Stimulated activated CD4-positive, alpha-beta T cell treated with anti-CD3 and anti-CD28 coated beads, Interleukin-4, amount 100 ng/mL, for 48 hours (primary cell): ENCODE results near the gene CLIP2.
"Not testable (repeated sequence)": the region's sequence is repeated elsewhere in the genome, so short reads cannot be mapped to it uniquely, and the experiment has no call there.

ENCODE experiments used
- DNase-seq, 2 donors: peaks; one replicate each; pipeline ENCODE4 v3.0.0-alpha.2; 2020; ENCODE audit warnings: low read depth in 2 of 2

Gene CLIP2

DNA sequence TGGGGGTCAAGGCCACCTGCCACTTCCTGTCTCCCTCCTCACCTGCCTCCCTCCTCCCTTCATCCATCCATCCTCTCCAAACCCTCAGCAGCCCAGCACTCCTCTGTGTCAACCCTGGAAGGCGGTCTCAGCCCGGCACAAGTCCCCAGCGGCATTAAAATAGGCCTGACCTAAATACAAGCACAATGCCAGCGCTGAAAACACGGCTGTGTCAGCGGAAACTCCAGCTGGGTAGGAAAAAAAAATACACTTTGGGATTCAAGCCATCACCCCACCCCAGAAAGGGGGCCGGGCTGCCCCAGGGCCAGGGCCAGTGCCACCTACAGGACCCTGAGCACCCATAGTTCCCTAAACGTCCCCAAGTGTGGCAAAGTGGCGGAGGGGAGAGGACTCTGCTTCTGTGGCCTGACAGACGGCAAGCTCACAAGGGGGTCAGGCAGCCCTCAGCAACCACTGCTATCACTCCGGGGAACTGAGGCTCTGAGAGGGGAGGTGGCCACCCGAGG lies 141.8 kb downstream of the CLIP2 start:
- no peak for DNase-seq

DNA sequence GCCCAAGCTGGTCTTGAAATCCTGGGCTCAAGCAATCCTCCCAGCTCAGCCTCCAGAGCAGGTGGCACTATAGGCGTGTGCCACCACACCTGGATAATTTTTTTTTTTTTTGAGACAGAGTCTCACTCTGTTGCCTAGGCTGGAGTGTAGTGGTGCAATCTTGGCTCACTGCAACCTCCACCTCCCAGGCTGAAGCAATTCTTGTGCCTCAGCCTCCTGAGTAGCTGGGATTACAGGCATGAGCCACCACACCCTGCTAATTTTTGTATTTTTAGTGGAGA lies 148.0 kb downstream of the CLIP2 start:
- not testable (repeated sequence) for DNase-seq

DNA sequence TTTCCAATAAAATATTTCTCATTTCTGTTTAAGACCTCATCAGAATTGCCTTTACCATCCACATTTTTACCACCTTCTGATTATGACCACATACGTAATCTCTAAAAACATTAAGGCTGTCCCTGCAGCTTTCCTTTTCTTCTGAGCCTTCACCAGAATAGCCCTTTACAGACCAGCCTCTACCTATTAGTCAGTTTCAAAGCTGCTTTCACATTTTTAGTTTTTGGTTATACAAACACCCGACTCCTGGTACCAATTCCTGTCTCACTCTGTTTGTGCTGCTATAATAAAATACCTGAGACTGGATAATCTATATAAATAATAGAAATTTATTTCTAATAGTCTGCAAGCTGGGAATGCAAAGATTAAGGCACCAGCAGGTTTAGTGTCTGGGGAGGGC lies 149.1 kb downstream of the CLIP2 start:
- no peak for DNase-seq

DNA sequence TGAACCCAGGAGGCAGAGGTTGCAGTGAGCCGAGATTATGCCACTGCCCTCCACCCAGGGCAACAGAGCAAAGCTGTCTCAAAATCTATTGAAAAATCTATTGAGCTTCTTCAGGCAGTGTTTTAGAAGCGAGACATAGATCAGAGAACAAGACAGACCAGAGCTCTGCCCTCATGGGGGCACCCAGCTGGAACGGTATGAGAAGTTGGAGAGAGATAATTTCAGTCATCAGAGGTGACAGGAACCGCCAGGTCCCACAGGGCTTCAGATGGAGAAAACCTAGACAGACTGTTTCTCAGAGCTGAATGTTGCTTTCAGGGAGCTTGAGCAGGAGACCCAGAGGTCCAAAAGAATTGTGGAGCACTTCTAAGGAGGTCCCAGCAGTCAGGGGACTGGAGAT lies 150.3 kb downstream of the CLIP2 start:
- no peak for DNase-seq

DNA sequence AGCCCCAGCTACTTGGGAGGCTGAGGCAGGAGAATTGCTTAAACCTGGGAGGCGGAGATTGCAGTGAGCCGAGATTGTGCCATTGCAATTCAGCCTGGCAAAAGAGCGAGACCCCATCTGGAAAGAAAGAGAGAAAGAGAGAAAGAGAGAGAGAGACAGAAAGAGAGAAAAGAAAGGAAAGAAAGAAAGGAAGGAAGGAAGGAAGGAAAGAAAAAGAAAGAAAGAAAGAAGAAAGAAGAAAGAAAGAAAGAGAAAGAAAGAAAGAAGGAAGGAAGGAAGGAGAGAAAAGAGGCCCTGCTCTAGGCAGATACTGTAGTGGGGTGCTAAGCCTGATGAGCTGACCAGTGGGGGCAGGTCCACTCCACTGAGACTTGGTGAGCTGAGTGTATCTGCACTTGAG lies 150.9 kb downstream of the CLIP2 start:
- DNase-seq: not testable (repeated sequence)

DNA sequence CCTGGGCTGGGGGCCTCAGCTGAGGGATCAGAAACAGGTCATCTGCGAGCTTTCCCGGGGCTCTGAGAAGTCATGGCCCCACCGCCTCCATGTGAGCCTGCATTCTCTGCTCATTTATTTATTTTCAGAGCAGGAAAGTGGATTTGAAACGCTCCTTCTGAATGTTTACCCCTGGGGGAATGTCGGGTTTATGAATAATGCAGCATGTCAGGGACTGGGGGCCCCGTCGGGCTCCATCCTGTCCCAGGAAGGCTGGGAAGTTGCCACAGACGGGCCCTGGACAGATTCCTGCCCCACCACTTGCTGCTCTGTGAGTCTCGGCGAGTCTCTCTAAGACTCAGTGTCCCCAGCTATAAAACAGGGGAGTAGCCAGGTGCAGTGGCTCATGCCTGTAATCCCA lies 152.6 kb downstream of the CLIP2 start:
- DNase-seq: no peak

DNA sequence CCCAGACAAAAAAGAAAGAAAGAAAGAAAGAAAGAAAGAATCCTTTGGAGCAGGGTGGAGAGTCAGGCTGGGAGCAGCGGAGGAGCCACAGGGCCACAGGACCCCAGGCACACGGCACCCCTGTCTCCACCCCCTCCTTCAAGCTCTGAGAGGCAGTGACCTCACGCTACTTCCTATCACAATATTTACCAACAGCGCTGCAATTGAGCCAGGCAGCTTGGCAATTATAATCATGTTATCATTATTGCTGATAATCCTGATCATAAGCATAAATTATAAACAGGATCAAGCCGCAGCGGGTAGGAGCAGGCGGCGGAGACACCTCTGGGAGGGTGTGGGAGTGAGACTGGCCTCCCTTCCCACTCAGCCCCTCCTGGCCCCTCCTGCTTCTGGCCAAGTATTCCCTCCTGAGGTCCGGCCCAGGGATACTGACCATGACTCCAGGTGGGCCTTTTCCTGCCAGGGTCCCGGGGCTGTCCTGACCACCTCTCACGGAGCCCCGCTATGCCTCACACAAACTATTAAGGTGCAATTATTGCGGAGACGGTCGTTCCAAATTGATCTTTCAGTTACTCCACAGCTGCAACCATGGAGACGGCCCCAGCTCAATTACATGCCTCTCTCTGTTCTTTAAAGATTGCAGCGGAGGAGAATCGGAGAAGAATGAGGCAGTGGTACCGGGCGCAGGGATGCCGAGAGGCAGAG lies 154.5 kb downstream of the CLIP2 start:
- no peak for DNase-seq

DNA sequence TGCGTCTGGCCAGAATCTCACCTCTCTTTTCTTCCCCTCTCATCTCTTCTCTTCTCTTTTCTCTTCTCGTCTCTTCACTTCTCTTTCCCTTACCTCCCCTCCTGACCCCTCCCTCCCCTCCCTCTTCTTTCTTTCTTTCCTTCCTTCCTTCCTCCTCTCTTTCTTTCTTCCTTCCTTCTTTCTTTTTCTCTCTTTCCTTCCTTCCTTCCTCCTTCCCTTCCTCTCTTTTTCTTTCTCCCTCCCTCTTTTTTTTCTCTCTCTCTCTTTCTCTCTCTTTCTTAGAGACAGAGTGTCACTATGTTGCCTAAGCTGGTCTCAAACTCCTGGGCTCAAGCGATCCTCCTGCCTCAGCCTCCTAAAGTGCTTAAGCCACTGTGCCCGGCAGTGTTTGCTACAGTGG lies 159.9 kb downstream of the CLIP2 start:
- DNase-seq: no peak

DNA sequence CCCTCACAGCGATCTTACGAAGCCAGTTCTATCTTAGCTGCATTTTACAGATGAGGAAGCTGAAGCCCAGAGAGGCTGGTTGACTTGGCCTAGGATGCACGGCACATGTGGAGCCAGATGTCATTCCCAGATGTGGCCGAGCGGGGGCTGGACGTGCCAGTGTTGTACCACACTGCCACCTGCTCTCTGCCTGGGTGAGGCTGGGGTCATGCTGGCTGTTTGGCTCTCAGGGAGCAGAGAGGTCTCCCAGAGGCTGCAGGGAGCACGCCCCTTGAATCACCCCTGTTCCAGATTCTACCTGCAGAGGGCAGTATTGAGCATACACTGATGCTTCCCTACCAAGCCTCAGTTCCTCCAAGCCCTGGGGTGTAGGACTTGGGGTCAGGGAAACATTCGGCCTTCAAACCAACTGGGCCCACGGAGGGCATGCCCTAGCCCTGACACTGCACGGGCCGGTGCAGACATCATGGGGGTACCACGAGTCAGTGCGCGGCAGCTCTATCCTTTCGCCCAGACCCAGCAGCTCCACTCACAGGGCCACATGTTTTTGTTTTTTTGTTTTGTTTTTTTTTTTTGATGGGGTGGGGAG lies 160.7 kb downstream of the CLIP2 start:
- DNase-seq: peak; percentile 57 to 70

DNA sequence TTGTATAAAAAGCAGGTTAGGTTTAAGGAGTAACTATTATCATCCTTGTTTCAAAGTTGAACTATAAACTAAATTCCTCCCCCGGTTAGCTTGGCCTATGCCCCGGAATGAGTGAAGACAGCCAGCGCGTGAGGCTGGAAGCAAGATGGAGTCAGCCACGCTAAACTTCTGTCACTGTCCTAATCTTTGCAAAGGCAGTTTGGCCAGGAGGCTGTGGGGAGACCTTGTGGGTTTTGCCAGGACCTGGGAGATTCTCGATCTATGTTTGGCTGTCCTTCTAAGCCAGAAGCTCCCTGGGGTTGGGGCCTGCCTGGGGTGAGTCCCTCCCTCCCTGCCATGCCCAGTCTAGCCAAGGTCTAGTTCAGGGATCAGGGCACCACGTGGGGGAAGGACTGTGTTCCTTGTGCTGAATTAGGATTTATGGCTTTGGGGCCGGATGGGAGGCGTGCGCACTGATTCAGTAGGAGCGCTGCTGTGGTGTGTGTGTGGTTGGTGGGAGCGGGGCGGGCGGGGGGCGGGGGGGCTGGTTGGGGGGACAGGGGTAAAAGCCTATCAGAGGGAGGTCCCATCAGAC lies 163.6 kb downstream of the CLIP2 start:
- DNase-seq: peak; percentile 7 to 18

DNA sequence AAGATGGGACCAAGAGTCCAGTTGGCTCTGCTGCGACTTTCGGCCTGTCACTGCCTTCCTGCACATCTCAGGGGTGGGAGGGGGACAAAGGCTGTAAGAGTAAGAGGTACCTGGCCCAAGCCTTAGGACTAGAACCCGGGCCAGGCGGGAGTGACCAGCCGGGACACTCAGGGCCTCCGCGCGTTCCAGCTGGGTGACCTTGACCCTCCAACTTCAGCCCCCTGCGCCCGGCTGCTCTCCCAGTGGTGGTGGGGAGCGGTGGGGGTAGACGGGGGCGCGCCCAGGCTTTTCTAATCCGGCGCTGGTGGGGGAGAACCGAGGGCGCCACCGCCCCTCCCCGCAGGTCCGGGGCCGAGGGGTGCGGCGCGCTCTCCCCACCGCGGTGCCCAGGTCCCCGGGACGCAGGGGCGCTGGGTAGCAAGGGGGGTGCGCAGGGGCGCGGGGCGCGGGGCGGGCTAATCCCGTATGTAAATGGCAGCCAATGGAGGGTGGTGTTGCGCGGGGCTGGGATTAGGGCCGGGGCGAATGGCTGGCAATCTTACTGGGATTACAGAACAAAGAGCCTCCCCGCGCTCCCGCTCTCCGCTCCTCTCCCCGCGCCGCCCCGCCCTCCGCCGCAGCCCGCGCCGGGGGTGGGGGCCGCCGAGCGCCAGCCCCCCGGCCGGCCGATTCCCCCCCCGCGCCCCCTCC lies 164.3 kb downstream of the CLIP2 start, which contains the start of gene GTF2IRD1:
Gene GTF2IRD1 (plus strand): TSS at position 585 of the 690 bp plus-strand sequence. CDS start 54,175 bp downstream, outside the sequence.
- DNase-seq: peak; percentile 41

DNA sequence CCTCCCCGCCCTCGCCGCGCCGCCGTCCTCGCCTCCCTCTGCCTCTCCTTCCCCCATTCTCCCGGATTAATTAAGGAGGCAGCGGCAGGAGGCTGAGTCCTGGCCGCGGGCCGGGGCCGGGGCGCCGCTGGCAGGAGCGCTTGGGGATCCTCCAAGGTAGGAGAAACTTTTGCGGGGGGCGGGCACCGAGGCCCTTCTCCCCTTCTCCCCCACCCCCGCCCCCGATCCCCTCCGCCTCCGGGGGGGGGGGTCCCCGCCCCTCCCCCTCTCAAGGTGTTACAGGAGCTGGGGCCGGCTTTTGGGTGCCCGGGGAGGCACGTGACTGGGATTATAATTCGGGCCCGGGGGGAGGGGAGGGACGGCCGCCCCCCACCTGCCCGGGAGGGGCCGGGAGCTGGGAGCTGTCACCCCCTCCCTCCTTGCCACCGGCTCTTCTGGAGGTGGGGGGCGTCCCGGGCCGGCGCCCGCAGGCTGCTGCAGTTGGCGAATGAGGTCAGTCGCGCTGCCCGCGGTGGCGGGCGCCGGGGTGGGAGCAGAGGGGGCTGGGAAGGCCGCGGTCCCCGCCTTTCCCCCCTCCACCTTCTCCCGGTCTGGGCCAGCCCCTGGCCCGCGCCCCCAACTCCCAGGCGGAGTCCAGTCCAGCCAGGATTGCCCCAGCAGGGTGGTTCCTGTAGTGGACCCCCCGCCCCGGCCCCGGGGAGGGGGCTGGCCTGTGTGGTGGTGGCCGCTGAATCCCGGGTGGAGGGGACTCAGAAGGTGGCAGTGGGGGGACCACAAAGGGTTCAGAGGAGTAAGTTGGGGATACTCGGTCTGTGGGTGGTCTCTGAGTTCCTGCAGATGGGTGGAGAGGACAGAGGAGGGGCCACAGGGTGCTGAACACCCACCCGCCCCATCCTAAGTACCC lies 165.1 kb downstream of the CLIP2 start:
- peak in 1 of 2 donors; percentile 9 for DNase-seq

DNA sequence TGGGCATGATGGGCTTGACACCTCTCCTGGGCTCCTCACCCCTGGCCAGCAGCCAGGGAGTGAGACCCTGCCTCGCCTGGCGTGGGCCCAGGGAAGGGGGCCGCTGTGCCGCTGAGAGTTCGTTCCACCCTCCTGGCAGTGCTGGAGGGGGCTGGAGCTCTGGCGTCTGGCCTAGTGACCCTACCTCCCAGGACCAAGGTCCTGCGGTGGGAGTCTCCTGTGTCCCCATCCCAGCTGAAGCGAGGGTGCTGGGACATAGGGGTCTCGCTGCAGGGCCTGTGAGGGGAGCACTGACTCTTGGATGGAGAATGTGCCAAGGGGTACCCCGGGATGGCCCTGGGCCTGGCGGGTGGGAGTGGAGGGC lies 165.7 kb downstream of the CLIP2 start:
- no peak for DNase-seq

DNA sequence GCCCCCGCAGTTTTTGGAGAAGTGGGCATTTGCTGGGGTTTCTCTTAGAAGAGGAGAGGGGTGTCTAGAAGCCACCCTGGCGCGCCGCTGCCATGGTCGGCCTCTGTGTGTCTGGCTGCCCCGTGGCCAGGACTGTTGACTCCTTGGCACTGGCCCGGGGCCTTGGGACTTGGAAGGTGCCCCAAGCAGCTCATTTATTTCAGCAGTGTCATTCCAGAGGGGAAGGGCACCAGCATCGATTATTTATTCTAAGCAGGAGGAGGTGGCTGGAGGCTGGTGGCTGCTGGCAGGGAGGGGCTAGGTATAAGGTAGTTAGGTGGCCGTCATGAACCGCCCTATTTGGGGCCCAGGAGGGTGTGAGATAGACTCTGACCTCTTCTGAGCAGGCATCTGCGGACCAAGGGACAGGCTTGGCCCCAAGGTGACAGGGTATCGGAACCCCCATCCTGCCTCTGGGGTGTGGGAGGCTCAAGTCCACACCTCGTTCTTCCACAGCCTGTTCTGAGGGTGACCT lies 166.1 kb downstream of the CLIP2 start:
- no peak for DNase-seq
